Endothelial cell of umbilical vein (primary cell): Measurements from ENCODE around the gene MRPS23. TPM values are rescaled to one million over a fixed set of nuclear protein-coding genes. Genes with fewer than 3 reads are reported as not detected.

Experiments
- BruUV-seq: library from RNA; stranded (reverse); fragments of 400-500 nt; replicated peaks from 2 replicates; lab custom pipeline; 2021; lab: Mats Ljungman, UMichigan
- CTCF ChIA-PET: fragments of 300-600, 350-600 bp; sonication (Branson Sonifier 250); formaldehyde crosslinking; loops from one replicate; lab custom pipeline; 2021; ENCODE audit warnings: antibody characterized with exemption, inconsistent platforms; lab: Charles Lee
- POLR2A ChIA-PET: fragments of 300-600, 350-600 bp; sonication (Branson Sonifier 250); formaldehyde crosslinking; loops from one replicate; lab custom pipeline; 2021; ENCODE audit warnings: antibody characterized with exemption, inconsistent platforms; lab: Charles Lee
- DNase-seq: peaks from one replicate; pipeline ENCODE4 v3.0.0-alpha.2; 2011; ENCODE audit warnings: low read depth, low spot score
- FAIRE-seq: peaks from 2 replicates; lab custom pipeline; 2011; peaks lifted over from hg19 to GRCh38; lab: Jason Lieb, UNC
- H2AFZ ChIP-seq: 2 replicates; pipeline ENCODE4 v1.6.0; 2012; ENCODE audit warnings: low read depth, low read length, control low read depth, inconsistent platforms
- H3K27ac ChIP-seq: 2 replicates; pipeline ENCODE4 v1.5.1; 2011; ENCODE audit warnings: low read depth, mild to moderate bottlenecking, control low read depth, low read length, moderate library complexity; ENCODE audit not compliant: insufficient read depth
- H3K27me3 ChIP-seq, 2 experiments: 2 replicates each; pipeline versions ENCODE4 v1.6.0 to v1.6.1; 2011; ENCODE audit warnings: low read length in 2 of 2, mixed read lengths in 1 of 2; ENCODE audit not compliant: control insufficient read depth in 2 of 2, insufficient read depth in 2 of 2
- H3K36me3 ChIP-seq, 2 experiments: 2 replicates in 1 of 2; 3 replicates in 1 of 2; pipeline ENCODE4 v1.5.1; 2011; ENCODE audit warnings: low read length in 2 of 2, mild to moderate bottlenecking in 1 of 2, moderate library complexity in 1 of 2; ENCODE audit not compliant: control insufficient read depth in 2 of 2, insufficient read depth in 2 of 2; ENCODE audit errors: extremely low read depth in 1 of 2
- H3K4me1 ChIP-seq: 3 replicates; pipeline ENCODE4 v1.5.1; 2011; ENCODE audit warnings: mild to moderate bottlenecking, low read length; ENCODE audit not compliant: control insufficient read depth, insufficient read depth; ENCODE audit errors: extremely low read depth
- H3K4me2 ChIP-seq: 2 replicates; pipeline ENCODE4 v1.6.1; 2011; ENCODE audit warnings: low read length, control low read depth, mixed read lengths; ENCODE audit not compliant: insufficient read depth
- H3K4me3 ChIP-seq, 3 experiments: fragments of 200-600 bp in 1 of 3; sonication (generic), shearing (Covaris generic) in 1 of 3; replicated peaks in 1 of 3; 2 replicates each; pipeline ENCODE4 v1.5.1; 2011 to 2016; ENCODE audit warnings: control low read depth in 3 of 3, low read length in 3 of 3, mild to moderate bottlenecking in 2 of 3, inconsistent platforms in 1 of 3, low read depth in 1 of 3, moderate library complexity in 1 of 3; ENCODE audit not compliant: insufficient read depth in 1 of 3
- H3K79me2 ChIP-seq: 2 replicates; pipeline ENCODE4 v1.6.0; 2012; ENCODE audit warnings: low read length, inconsistent platforms; ENCODE audit not compliant: control insufficient read depth, insufficient read depth
- H3K9ac ChIP-seq: replicated peaks from 2 replicates; pipeline ENCODE3; 2011; ENCODE audit warnings: low read length, control low read depth; ENCODE audit not compliant: insufficient read depth; ENCODE audit errors: extremely low read depth
- H3K9me1 ChIP-seq: replicated peaks from 3 replicates; pipeline ENCODE4 v1.6.0; 2011; ENCODE audit warnings: mild to moderate bottlenecking, low read length; ENCODE audit not compliant: control insufficient read depth, insufficient read depth; ENCODE audit errors: extremely low read depth
- H3K9me3 ChIP-seq: replicated peaks from 2 replicates; pipeline ENCODE4 v1.5.1; 2012; ENCODE audit warnings: low read length, inconsistent platforms; ENCODE audit not compliant: control insufficient read depth, insufficient read depth
- H4K20me1 ChIP-seq: replicated peaks from 2 replicates; pipeline ENCODE3; 2011; ENCODE audit warnings: mild to moderate bottlenecking, low read length; ENCODE audit not compliant: control insufficient read depth, insufficient read depth; ENCODE audit errors: extremely low read depth
- EZH2 ChIP-seq: IDR thresholded peaks from 2 replicates; pipeline ENCODE4 v1.6.1; 2012; ENCODE audit warnings: borderline replicate concordance, low read depth, mild to moderate bottlenecking, moderate library complexity, low read length, inconsistent platforms; ENCODE audit not compliant: severe bottlenecking
- FOS ChIP-seq: IDR thresholded peaks from 2 replicates; pipeline ENCODE4 v1.6.1; 2011; ENCODE audit warnings: mild to moderate bottlenecking, low read length, moderate library complexity, borderline replicate concordance; ENCODE audit not compliant: insufficient read depth
- GATA2 ChIP-seq: IDR thresholded peaks from 2 replicates; pipeline ENCODE4 v1.7.0; 2011; ENCODE audit warnings: low read depth, mild to moderate bottlenecking, moderate library complexity, mixed read lengths, low read length; ENCODE audit not compliant: insufficient read length, insufficient read depth
- JUN ChIP-seq: IDR thresholded peaks from 2 replicates; pipeline ENCODE4 v1.6.1; 2011; ENCODE audit warnings: borderline replicate concordance, low read depth; ENCODE audit not compliant: insufficient read length, insufficient read depth
- MYC ChIP-seq: IDR thresholded peaks from one replicate; pipeline ENCODE4 v1.6.1; 2011; ENCODE audit warnings: mild to moderate bottlenecking, low read depth, low read length
- POLR2A ChIP-seq: IDR thresholded peaks from 2 replicates; pipeline ENCODE4 v1.6.1; 2012; ENCODE audit warnings: low read depth, mild to moderate bottlenecking, control low read depth, low read length
- POLR2AphosphoS5 ChIP-seq: IDR thresholded peaks from 2 replicates; pipeline ENCODE4 v1.6.1; 2012; ENCODE audit warnings: low read depth, mild to moderate bottlenecking, control low read depth, low read length, moderate library complexity; ENCODE audit not compliant: insufficient read depth
- dilution Hi-C: fragments of 300-500 bp; cut with MboI; formaldehyde crosslinking; loops from one replicate; pipeline ENCODE4 v1.15.0; 2019; ENCODE audit warnings: low sequenced_read_pairs; ENCODE audit not compliant: extremely low pct_ligation_motif_present
- intact Hi-C: fragments of 100-400 bp; cut with micrococcal nuclease; formaldehyde crosslinking; loops from one replicate; pipeline ENCODE4 v1.10.0; 2022
- polyA plus RNA-seq, 4 experiments: library from polyadenylated mRNA; depleted of rRNA in 3 of 4; stranded (reverse) in 3 of 4; unstranded in 1 of 4; fragments of >200 nt; gene quantifications; 2 replicates each; pipeline versions ENCODE4 v1.2.1 to v1.2.3, GENCODE V29; 2011 to 2012; ENCODE audit warnings: missing spikeins in 1 of 4
- total RNA-seq: library from RNA; stranded (reverse); gene quantifications from 2 replicates; pipeline ENCODE4 v1.2.3, GENCODE V29; 2021
- TF ChIP-seq, protein P1 (sequence below), 2 donors: IDR thresholded peaks; 1 replicate in 1 of 2; 2 replicates in 1 of 2; pipeline ENCODE4 v1.5.1; 2011; ENCODE audit warnings: low read length in 2 of 2, mild to moderate bottlenecking in 2 of 2, moderate library complexity in 2 of 2, control low read depth in 1 of 2, inconsistent platforms in 1 of 2, low read depth in 1 of 2; ENCODE audit not compliant: insufficient read depth in 1 of 2; ENCODE audit errors: extremely low read depth in 1 of 2
- TF ChIP-seq, protein P2 (sequence below): IDR thresholded peaks from 2 replicates; pipeline ENCODE4 v1.6.1; 2011; ENCODE audit not compliant: insufficient read depth, insufficient read length

Gene MRPS23
- total and polyA plus RNA-seq, 2 donors (not counting 3 experiments of a cell fraction or from before 2014, with no cell fraction given): 39.9 to 46.2 TPM

DNA sequence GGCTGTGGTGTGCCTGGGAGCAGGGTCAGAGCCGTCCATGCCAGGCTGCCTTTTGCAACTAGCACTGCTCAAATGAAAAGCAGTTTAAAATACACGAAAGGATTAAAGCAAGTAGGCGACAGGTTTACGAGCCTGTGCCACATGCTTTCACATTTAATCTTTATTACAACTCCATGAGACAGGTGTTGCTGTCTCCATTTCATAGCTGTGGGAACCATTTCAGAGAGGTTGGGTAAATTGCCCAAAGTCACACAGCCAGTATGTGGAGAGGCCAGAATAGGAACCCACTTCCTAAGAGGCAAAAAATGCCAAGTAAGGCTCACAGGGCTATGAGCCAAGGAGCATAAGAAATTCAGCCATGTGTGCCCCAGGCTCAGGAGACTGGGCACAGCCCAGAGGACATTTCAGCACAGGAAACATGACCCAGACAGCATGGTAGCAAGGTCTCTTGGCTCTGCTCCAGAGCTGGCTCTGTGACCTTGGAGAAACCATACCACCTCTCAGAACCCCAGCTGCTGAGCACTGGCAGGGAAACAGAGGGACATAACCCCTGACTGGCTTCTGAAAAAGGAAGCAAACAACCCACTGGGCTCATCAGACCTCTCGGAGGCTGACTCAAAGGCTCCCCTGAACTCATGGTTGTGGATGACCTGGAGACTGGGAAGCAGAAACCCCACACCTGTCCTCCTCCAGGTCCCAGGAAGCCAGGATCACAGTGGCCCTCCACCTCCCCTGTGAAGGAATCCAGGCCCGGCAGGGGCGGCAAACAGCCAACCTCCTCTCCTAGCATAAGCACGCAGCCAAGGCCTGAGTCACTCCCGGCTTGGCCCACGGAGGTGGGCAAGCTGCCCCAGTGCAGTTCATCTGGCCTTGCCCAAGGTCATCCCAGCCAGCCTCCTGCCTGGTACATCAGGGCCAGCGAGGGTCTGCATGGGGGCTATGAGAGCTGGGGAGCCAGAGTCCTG lies 40.3 kb upstream of the MRPS23 start:
- Histone ChIP-seq H3K9ac (peak overlapping the region; percentile 11), H3K27ac (peak overlapping the region; percentile 55), H3K4me3 (no peak overlapping the region), H3K79me2 (no peaks in the 10 kb centered on the region), H3K9me3 (no peaks in the 10 kb centered on the region), H3K4me2 (peak overlapping the region; percentile 1), H4K20me1 (no peaks in the 10 kb centered on the region), H3K36me3 (no peaks in the 10 kb centered on the region), H3K9me1 (no peaks in the 10 kb centered on the region), H2AFZ (peak overlapping the region; percentile 9), H3K27me3 (no peaks in the 10 kb centered on the region), H3K4me1 (peaks cover 26% of the 10 kb centered on the region)
- ChIA-PET POLR2A (interaction anchor here (1.3 kb wide), 1 partner anchor 16 kb away, joined by 3 read pairs; no protein-coding TSS in a partner anchor), CTCF (interaction anchor here (0.7 to 6.1 kb wide), 14 partner anchors 11 to 110 kb away, joined by 3 to 67 read pairs (median 6); partner anchors contain the start of gene CUEDC1)
- no TSS peak for BruUV-seq
- intact Hi-C loops: loop anchor here (1.0 kb wide), 1 partner anchor 11 kb away; no protein-coding TSS in a partner anchor
- TF ChIP-seq MYC (no peak), FOS (peak; percentile 47), POLR2AphosphoS5 (peak; percentile 43)
- FAIRE-seq: peak; percentile 83
- DNase-seq: peak; percentile 72
- dilution Hi-C loops: no loop called here

DNA sequence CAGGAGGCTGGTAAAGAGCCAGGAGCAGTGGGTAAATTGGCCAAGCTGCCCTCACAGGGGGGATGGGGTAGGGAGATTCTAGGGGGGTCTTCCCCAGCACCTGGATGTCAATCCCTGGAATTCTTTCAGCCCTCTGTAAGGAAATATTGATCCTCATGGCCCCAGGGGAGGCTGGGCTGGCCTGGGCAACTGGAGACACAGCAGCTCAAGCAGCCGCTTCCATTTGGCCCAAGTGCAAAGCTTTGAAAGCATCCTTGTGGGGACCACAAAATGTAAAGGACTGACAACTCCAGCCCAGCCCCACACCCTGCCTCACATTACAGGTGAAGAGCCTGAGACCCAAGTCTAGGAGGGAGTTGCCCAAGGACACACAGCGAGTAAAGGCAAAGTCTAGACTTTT lies 39.4 kb upstream of the MRPS23 start:
- H3K36me3 ChIP-seq: peaks cover 3 to 4% of the 10 kb centered on the region in 2 experiments
- CTCF ChIA-PET: interaction anchor here (2.1 to 4.6 kb wide), 5 partner anchors 10 to 110 kb away, joined by 4 to 38 read pairs (median 19); no protein-coding TSS in a partner anchor
- no peak for TF ChIP-seq POLR2AphosphoS5
- no peak for TF ChIP-seq MYC
- TF ChIP-seq POLR2A: no peak
- no peak for TF ChIP-seq FOS
- TF ChIP-seq JUN: no peak
- no peak for TF ChIP-seq EZH2
- TF ChIP-seq, protein P1, sequence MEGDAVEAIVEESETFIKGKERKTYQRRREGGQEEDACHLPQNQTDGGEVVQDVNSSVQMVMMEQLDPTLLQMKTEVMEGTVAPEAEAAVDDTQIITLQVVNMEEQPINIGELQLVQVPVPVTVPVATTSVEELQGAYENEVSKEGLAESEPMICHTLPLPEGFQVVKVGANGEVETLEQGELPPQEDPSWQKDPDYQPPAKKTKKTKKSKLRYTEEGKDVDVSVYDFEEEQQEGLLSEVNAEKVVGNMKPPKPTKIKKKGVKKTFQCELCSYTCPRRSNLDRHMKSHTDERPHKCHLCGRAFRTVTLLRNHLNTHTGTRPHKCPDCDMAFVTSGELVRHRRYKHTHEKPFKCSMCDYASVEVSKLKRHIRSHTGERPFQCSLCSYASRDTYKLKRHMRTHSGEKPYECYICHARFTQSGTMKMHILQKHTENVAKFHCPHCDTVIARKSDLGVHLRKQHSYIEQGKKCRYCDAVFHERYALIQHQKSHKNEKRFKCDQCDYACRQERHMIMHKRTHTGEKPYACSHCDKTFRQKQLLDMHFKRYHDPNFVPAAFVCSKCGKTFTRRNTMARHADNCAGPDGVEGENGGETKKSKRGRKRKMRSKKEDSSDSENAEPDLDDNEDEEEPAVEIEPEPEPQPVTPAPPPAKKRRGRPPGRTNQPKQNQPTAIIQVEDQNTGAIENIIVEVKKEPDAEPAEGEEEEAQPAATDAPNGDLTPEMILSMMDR (IDR thresholded peaks at IDR 0.05; ENCODE audit: extremely low read depth in 1 of 2, insufficient read depth in 1 of 2, low read depth in 1 of 2, low read length in 2 of 2): no peak
- no peak for TF ChIP-seq GATA2
- TF ChIP-seq, protein P2, sequence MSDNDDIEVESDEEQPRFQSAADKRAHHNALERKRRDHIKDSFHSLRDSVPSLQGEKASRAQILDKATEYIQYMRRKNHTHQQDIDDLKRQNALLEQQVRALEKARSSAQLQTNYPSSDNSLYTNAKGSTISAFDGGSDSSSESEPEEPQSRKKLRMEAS: no peak
- no peaks in the 10 kb centered on the region for H4K20me1 ChIP-seq
- no peaks in the 10 kb centered on the region for H3K9me3 ChIP-seq
- BruUV-seq: no TSS peak
- no peaks in the 10 kb centered on the region for H3K79me2 ChIP-seq
- POLR2A ChIA-PET: interaction anchor here (1.3 kb wide), 1 partner anchor 15 kb away, joined by 3 read pairs; no protein-coding TSS in a partner anchor
- no peak overlapping the region for H3K4me3 ChIP-seq
- H3K4me1 ChIP-seq: peaks cover 26% of the 10 kb centered on the region
- no peak for FAIRE-seq
- H3K27ac ChIP-seq: peak overlapping the region; percentile 55
- H3K9ac ChIP-seq: no peak overlapping the region
- dilution Hi-C loops (no loop called here), intact Hi-C loops (no loop called here)
- DNase-seq: no peak
- no peaks in the 10 kb centered on the region for H3K27me3 ChIP-seq
- no peak overlapping the region for H3K4me2 ChIP-seq
- no peaks in the 10 kb centered on the region for H3K9me1 ChIP-seq
- no peak overlapping the region for H2AFZ ChIP-seq
